ENCODE data around the gene DAPK1. TPM values are rescaled to one million over a fixed set of nuclear protein-coding genes. Genes with fewer than 3 reads are reported as not detected.

DAPK1 gene
- total and polyA plus RNA-seq, 7 donors = 0.66 to 8.4 (median 2.2) TPM

DNA sequence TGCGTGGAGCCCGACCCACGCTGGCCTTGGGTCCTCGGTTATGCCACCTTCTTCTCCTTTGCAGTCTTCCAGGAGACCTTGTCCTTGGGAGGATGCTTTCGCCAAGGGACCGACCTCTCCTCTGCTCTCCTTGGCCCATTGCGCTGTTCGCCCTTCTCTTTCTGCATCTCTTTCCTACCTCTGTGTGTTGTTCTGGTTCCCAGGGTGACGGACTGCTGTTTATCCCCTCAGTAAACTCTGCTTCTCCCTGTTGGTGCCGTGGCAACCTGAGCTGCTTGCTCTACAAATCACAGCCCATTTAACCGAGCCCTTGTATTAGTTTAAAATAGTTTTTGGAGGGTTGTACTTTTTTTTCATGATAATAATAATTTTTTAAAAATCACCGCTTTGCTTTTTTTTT is 97.9 kb downstream of the DAPK1 start:
- WGBS, 3 donors = 86 to 92% (median 88%) methylated on average over 12 of the region's 12 CpGs
- Histone ChIP-seq H3K36me3 (ENCODE audit: insufficient read depth in 1 of 2, low read depth in 1 of 2) (no peaks in the 10 kb centered on the region), H3K27me3 (ENCODE audit: insufficient read depth in 3 of 3, low read length in 2 of 3) (no peaks in the 10 kb centered on the region), H3K4me1 (peaks cover 29% of the 10 kb centered on the region), H3K27ac (no peak overlapping the region), H3K9me3 (no peaks in the 10 kb centered on the region), H3K4me3 (no peak overlapping the region)
- no peak for DNase-seq
- intact Hi-C loops (cut with DNase I) = no loop called here
- no peak for ATAC-seq
- TF ChIP-seq, protein P1, sequence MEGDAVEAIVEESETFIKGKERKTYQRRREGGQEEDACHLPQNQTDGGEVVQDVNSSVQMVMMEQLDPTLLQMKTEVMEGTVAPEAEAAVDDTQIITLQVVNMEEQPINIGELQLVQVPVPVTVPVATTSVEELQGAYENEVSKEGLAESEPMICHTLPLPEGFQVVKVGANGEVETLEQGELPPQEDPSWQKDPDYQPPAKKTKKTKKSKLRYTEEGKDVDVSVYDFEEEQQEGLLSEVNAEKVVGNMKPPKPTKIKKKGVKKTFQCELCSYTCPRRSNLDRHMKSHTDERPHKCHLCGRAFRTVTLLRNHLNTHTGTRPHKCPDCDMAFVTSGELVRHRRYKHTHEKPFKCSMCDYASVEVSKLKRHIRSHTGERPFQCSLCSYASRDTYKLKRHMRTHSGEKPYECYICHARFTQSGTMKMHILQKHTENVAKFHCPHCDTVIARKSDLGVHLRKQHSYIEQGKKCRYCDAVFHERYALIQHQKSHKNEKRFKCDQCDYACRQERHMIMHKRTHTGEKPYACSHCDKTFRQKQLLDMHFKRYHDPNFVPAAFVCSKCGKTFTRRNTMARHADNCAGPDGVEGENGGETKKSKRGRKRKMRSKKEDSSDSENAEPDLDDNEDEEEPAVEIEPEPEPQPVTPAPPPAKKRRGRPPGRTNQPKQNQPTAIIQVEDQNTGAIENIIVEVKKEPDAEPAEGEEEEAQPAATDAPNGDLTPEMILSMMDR (IDR thresholded peaks at IDR 0.05) = no peak

GRCh38 chr9:87596862-87597261 is 99.2 kb downstream of the DAPK1 start:
- 18 to 28% (median 22%) methylated on average over 7 of the region's 7 CpGs for WGBS, 3 donors
- H3K9me3 ChIP-seq = no peaks in the 10 kb centered on the region
- peaks cover 29% of the 10 kb centered on the region for H3K4me1 ChIP-seq
- ATAC-seq (peak; percentile 36 to 68 (median 47)), DNase-seq (peak; percentile 34 to 62)
- H3K36me3 ChIP-seq (ENCODE audit: insufficient read depth in 1 of 2, low read depth in 1 of 2) = no peaks in the 10 kb centered on the region
- H3K27me3 ChIP-seq (ENCODE audit: insufficient read depth in 3 of 3, low read length in 2 of 3) = no peaks in the 10 kb centered on the region
- intact Hi-C loops (cut with DNase I) = no loop called here
- H3K4me3 ChIP-seq = no peak overlapping the region
- H3K27ac ChIP-seq = no peak overlapping the region
- TF ChIP-seq, protein P1 (IDR thresholded peaks at IDR 0.05) = no peak

GRCh38 chr9:87597710-87598443 is 100.2 kb downstream of the DAPK1 start:
- TF ChIP-seq, protein P1 (IDR thresholded peaks at IDR 0.05) = no peak
- intact Hi-C loops (cut with DNase I) = no loop called here
- DNase-seq = no peak
- H3K4me3 ChIP-seq = no peak overlapping the region
- no peaks in the 10 kb centered on the region for H3K36me3 ChIP-seq (ENCODE audit: insufficient read depth in 1 of 2, low read depth in 1 of 2)
- H3K9me3 ChIP-seq = no peaks in the 10 kb centered on the region
- ATAC-seq = no peak
- no peaks in the 10 kb centered on the region for H3K27me3 ChIP-seq (ENCODE audit: insufficient read depth in 3 of 3, low read length in 2 of 3)
- WGBS, 3 donors = 65 to 77% (median 74%) methylated on average over 13 of the region's 13 CpGs
- no peak overlapping the region for H3K27ac ChIP-seq
- peaks cover 27% of the 10 kb centered on the region for H3K4me1 ChIP-seq

DNA sequence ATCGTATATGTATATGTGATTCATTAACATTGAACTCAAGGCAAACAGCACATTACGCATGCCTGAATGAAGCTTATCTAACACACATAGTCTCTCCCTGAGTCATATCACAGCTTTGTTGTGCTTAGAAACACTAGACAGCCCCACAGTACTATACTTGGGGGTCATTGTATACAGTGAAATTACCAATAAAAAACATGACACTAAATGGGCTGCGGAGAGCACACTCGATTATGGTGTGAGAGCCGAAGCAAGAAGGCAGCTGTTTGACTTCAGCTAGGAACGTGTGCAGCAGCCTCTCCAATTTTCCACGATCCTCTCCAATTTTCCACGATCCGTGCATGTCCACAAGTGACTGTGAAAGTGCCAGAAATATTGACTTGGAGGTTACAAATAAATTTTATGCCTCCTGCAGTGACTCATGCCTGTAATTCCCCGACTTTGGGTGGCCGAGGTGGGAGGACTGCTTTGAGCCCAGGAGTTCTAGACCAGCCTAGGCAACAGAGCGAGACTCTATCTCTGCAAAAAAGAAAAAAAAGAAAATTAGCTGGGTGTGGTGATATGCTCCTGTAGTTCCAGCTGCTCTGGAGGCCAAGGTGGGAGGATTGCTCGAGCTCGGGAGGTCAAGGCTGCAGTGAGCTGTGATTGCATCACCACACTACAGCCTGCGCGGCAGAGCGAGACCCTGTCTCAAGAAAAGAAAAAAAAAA is 102.4 kb downstream of the DAPK1 start:
- Histone ChIP-seq H3K27me3 (ENCODE audit: insufficient read depth in 3 of 3, low read length in 2 of 3) (no peaks in the 10 kb centered on the region), H3K4me3 (no peak overlapping the region), H3K27ac (no peak overlapping the region), H3K9me3 (no peaks in the 10 kb centered on the region), H3K4me1 (peaks cover 18% of the 10 kb centered on the region), H3K36me3 (ENCODE audit: insufficient read depth in 1 of 2, low read depth in 1 of 2) (no peaks in the 10 kb centered on the region)
- WGBS, 3 donors = 43 to 56% (median 45%) methylated on average over 17 of the region's 17 CpGs
- DNase-seq (no peak), ATAC-seq (peak in 3 of 4 donors; percentile 33 to 48 (median 46))
- TF ChIP-seq, protein P1 (IDR thresholded peaks at IDR 0.05) = no peak
- intact Hi-C loops (cut with DNase I) = no loop called here
